Activated CD4-positive, alpha-beta T cell treated with anti-CD3 and anti-CD28 coated beads for 1 hour (primary cell): ENCODE data around the gene TRIM40.
"Not testable (repeated sequence)": the region's sequence is repeated elsewhere in the genome, so short reads cannot be mapped to it uniquely, and the experiment has no call there.

Experiments used
- DNase-seq: peaks from one replicate; pipeline ENCODE4 v3.0.0-alpha.2; 2020

TRIM40 gene

GRCh38 chr6:30165238-30165637 is 29.3 kb downstream of the TRIM40 start:
- not testable (repeated sequence) for DNase-seq

- DNase-seq = no peak
These were observed 31.2 kb downstream of the TRIM40 start for GRCh38 chr6:30167101-30167500.

- no peak for DNase-seq
These were observed 32.8 kb downstream of the TRIM40 start for GRCh38 chr6:30168741-30169140.

GRCh38 chr6:30169658-30170614 is 34.0 kb downstream of the TRIM40 start:
- no peak for DNase-seq

GRCh38 chr6:30171677-30172471 is 35.9 kb downstream of the TRIM40 start:
- no peak for DNase-seq

GRCh38 chr6:30172681-30173080 is 36.7 kb downstream of the TRIM40 start:
- DNase-seq = no peak

GRCh38 chr6:30175765-30176164 is 39.8 kb downstream of the TRIM40 start:
- no peak for DNase-seq

GRCh38 chr6:30178837-30179236 is 42.9 kb downstream of the TRIM40 start:
- DNase-seq = no peak

- no peak for DNase-seq
These were observed 44.2 kb downstream of the TRIM40 start for GRCh38 chr6:30180145-30180544.

- DNase-seq = no peak
These were observed 48.6 kb downstream of the TRIM40 start for GRCh38 chr6:30184417-30185031.

- DNase-seq = no peak
These were observed 50.0 kb downstream of the TRIM40 start for GRCh38 chr6:30185846-30186484.

GRCh38 chr6:30188541-30188940 is 52.6 kb downstream of the TRIM40 start:
- DNase-seq = no peak

- no peak for DNase-seq
These were observed 56.1 kb downstream of the TRIM40 start for GRCh38 chr6:30192076-30192475.

GRCh38 chr6:30194797-30195690 is 59.1 kb downstream of the TRIM40 start:
- no peak for DNase-seq

GRCh38 chr6:30195951-30196350 is 60.0 kb downstream of the TRIM40 start:
- no peak for DNase-seq

GRCh38 chr6:30196376-30196775 is 60.4 kb downstream of the TRIM40 start:
- no peak for DNase-seq
